IPS-11a (cell line): ENCODE results near the gene AKNA.
"Not testable (repeated sequence)": the region's sequence is repeated elsewhere in the genome, so short reads cannot be mapped to it uniquely, and the experiment has no call there.

Experiments
- H3K4me3 ChIP-seq: one replicate; pipeline ENCODE4 v1.5.1; 2013; ENCODE audit warnings: low read depth, low read length, control low read depth

Gene AKNA

DNA sequence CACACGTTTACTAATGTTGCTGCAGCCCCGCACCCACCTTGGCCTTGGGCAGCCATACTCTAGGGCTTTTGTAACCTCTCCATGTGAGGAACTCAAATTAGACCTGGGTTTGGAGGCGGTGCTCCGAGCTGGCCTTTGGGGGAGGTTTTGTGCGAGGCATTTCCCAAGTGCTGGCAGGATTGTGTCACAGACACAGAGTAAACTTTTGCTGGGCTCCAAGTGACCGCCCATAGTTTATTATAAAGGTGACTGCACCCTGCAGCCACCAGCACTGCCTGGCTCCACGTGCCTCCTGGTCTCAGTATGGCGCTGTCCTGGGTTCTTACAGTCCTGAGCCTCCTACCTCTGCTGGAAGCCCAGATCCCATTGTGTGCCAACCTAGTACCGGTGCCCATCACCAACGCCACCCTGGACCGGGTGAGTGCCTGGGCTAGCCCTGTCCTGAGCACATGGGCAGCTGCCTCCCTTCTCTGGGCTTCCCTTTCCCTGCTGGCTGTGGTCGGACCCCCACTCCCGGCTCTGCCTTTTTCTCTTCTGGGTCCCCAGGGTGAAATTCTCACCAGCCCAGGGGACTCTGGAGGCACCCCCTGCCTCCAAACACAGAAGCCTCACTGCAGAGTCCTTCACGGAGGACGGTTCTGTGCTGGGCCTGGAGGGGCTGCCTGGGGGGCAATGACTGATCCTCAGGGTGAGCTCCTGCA, 64.8 kb downstream of the AKNA start, which contains the start of gene ORM1:
ORM1 (plus strand) TSS at position 268 of the 701 bp plus-strand sequence; CDS start at position 304, 36 bp downstream.
- not testable (repeated sequence) for H3K4me3 ChIP-seq

DNA sequence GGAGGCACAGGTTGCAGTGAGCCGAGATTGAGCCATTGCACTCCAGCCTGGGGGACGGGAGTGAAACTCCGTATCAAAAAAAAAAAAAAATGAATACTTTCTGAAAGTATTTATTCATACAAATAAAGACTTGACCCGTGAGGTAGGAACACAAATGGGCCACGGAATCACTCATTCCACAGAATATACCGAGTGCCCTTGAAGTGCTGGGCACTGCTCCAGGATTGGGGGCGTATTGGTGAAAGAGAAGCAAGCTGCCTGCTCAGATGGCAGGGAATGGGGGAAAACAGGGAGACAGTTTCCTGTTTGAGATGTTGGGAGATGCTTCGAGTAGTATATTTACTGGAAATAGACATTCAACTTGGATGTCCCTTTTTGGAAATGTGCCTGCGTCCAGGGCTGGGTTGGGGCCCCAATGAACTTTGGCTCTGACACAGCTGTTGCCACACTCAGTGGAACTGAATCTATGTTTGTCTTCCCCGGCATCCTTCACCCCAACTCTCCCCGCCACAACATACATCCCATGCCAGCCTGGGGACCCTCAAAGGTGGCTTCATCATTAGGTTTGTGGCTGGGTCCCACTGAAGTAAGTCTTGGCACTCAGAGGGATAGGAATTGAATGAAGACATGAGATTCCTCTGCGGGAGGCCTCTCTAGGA, 65.5 kb downstream of the AKNA start:
- H3K4me3 ChIP-seq, result not testable (repeated sequence)

DNA sequence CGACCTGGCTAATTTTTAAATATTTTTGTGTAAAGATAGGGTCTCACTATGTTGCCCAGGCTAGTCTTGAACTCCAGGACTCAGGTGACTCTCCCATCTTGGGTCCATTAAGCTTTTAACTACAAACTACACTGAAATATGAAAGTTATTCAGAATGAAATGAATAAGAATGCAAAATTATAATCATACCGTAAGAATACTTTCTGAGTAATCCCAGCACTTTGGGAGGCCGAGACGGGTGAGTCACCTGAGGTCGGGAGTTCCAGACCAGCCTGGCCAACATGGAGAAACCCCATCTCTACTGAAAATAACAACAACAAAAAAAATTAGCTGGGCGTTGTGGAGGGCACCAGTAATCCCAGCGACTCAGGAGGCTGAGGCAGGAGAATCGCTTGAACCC, 66.0 kb downstream of the AKNA start:
- no peak overlapping the region for H3K4me3 ChIP-seq

DNA sequence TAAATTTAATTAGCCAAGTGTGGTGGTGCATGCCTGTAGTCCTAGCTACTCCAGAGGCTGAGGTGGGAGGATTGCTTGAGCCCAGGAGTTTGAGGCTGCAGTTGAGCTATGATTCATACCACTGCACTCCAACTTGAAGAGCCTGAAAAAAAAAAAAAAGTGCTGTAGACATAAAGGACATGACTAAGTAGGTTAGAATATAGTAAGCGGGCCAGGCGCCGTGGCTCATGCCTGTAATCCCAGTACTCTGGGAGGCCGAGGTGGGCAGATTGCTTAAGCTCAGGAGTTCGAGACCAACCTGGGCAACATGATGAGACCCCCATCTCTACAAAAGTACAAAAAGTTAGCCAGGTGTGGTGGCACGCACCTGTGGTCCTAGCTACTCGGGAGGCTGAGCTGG, 67.1 kb downstream of the AKNA start:
- H3K4me3 ChIP-seq, result not testable (repeated sequence)

DNA sequence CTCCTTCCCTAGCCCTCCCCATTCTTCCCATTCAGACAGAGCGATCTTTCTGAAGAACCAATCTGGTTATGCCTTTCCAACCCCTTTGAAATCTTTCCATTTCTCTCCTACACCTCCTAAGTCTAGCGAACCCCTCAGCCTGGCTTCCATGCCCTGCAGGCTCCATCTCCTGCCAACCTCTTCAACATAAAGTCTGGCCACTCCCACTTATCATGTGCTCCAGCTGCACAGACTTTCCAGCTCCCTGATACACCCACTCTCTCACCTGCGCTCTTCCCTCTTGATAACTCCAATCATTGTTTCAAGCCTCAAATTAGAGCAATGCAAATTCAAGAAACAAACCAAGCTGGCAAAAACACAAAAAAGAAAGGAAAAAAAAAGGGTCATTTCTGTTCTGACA, 68.6 kb downstream of the AKNA start:
- no peak overlapping the region for H3K4me3 ChIP-seq

DNA sequence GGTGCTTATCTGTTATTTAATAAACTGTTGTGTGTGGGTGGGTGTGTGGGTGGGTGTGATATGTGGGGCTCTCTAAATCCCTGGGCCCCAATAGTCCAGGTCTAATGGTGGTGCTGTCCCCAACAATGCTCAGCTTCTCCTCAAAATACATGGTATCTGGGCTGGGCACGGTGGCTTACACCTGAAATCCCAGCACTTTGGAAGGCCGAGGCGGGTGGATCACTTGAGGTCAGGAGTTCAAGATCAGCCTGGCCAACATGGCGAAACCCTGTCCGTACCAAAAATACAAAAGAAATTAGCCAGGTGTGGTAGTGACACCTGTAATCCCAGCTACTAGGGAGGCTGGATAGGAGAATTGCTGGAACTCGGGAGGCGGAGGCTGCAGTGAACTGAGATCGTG, 69.4 kb downstream of the AKNA start:
- H3K4me3 ChIP-seq, result no peak overlapping the region

DNA sequence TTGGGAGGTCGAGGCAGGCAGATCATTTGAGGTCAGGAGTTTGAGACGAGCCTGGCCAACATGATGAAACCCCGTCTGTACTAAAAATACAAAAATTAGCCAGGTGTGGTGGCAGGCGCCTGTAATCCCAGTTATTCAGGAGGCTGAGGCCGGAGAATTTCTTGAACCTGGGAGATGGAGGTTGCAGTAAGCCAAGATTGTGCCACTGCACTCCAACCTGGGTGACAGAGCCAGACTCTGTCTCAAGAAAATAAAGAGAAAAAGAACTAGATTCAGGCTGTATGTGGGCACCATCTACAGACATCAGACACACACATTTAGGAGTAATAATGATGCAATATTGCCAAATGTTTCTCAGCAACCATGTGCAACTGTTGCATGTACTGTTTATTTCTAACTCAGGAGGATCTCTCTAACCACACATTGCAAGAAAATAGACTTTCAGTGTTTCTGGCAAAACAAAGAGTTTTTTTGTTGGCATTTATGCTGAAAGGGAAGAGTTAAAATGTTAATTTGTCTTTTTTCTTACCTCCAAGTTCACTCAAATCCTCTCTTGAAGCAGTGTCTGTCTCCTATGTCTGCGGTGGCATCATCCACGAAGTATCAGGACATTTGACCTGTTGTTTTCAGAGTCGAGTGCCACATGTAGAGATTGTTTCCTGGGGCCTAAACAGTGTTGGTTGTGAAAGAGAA, 70.0 kb downstream of the AKNA start:
- H3K4me3 ChIP-seq, result no peak overlapping the region

DNA sequence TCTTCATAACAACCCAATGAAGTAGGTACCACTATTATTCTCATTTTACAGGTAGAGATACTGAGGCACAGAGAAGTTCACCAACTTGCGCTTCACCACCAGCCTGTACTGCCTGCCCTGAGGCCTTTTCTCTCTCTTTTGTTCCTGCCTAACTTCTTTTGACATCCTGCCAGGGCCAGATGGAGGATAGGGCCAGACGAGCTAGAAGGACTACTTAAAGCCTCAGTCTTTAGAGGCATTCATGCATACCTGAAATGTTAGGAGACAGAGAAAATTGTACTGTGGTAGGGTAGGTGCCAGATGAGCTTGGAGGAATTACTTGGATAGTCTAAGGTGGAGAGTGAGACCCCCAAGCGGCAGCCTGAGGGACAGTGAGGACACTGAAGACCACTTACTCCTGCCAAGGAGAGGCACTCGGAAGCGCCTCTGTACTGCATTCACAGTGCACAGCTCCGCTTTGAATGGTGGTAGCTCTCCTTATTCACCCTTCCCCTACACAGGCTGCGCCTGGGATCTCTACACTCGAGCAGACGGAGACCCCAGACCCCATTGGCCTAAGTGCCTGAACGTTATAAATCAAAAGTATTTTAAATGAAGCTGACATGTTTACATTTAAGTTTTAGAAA, 71.1 kb downstream of the AKNA start:
- H3K4me3 ChIP-seq, result no peak overlapping the region

DNA sequence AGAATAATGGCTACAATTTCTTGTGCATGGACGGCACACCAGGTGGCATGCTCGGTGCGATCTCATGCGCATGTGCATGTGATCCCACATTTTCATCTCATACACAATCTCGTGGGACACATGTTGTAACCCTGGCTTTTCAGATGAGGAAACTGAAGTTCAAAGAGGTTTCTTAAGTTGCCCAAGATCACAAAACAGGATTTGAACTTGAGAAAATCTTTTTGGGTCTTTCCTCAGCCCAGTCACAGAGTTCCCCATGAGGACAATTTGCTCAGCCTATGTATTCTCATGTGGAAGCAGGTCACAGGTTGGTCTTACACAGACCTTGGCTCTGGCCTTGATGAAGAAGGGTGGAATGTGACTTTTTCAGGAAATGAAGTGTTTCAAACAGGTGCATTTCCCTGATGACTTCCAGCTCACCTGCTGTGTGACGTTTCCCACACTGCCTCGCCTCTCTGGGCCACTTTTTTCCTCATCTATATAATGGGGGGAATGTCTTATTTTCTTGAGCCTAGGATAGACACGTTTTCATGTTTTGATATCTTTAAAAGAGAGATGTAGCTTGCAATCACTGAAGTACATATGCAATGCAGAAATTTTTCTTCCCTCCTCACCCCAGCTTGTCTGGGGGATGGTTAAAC, 71.9 kb downstream of the AKNA start:
- H3K4me3 ChIP-seq, result no peak overlapping the region

DNA sequence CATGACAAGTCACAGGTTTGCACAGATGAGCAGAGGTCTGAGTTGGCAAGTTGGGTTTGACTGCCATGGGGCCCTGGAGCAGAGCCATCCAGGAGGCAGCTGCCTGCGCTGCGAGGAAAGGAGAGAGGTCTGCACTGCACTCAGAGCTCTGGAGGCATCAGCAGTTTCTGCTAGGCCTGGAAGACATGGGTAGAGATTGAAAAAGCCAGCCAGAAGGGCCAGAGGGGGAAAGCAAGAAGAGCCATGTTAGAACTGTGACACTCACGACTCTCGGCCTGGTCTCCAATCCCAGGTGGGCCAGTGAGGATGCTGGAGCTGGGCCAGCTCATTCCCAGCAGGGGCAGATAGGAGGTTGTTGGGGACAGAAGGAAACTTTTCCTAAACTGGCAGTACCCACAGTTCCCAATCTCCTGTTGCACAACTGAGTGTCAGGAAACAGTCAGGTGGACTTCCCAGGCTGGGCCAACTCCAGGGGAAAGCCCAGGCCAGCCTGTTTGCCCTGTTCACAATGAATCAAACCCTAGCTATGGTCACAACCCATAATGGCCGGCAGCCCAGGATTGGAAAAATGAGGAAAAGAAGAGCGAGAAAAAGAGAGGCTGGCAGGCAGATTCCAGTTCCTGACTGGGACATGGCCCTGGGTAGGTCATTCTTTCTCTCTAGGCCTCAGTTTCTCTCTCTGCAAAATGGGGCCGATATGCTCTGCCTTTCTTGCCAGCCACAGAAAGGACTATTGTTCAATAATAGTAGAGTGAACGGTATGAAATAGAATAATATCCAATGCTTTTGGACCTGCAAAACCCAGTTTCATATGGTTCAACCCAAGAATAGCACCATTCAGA, 72.7 kb downstream of the AKNA start:
- no peak overlapping the region for H3K4me3 ChIP-seq

DNA sequence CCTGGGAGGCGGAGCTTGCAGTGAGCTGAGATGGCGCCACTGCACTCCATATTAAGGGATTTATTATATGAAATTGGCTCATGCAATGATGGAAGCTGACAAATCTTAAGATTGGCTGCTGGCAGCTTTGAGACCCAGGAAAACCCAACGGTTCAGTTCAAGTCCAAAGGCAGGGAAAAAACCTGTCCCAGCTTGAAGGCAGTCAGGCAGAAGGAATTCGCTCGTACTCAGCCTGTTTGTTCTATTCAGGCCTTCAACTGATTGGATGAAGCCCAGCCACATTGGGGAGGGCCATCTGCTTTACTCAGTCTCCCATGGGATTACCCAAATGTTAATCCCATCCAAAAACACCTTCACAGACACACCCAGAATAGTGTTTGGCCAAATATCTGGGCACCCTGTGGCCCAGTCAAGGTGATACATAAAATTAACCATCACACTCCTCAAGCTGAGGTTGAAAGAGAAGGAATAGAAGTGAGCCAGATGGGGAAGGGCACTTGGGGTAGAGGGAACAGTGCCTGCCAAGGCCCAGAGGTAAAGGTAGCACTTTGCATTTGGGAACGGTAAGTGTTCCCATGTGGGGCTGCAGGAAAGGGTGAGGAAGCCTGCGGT, 73.4 kb downstream of the AKNA start:
- H3K4me3 ChIP-seq, result no peak overlapping the region

DNA sequence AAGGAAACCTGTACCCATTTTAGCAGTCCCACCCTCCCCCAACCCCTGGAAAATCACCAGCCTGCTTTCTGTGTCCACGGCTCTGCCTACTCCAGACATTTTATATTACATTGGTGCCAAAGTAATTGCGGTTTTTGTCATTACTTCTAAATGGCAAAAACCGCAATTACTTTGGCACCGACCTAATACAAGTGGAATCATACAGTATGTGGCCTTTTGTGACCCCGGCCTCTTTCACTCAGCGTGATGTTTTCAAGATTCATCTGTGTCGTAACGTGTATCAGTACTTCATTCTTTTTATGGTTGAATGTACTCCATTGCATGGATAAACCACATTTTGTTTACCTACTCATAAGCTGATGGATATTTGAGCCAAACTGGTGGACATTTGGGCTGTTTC, 74.6 kb downstream of the AKNA start:
- H3K4me3 ChIP-seq, result no peak overlapping the region

DNA sequence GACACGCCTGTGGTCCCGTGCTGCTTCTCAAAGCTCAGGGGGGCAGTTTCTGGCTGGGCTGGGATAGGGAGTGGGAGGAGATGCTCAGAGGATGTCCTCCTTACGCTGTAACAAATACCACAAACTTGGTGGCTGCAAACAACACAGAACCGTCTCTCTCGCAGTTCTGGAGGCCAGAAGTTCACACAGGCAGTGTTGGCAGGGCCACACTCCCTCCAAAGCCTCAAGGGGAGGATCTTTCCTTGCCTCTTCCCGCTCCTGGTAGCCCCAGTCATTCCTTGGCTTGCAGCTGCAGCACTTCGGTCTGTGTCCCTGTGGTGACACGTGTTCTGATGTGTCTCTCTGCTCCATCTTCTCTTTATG, 75.3 kb downstream of the AKNA start:
- no peak overlapping the region for H3K4me3 ChIP-seq

DNA sequence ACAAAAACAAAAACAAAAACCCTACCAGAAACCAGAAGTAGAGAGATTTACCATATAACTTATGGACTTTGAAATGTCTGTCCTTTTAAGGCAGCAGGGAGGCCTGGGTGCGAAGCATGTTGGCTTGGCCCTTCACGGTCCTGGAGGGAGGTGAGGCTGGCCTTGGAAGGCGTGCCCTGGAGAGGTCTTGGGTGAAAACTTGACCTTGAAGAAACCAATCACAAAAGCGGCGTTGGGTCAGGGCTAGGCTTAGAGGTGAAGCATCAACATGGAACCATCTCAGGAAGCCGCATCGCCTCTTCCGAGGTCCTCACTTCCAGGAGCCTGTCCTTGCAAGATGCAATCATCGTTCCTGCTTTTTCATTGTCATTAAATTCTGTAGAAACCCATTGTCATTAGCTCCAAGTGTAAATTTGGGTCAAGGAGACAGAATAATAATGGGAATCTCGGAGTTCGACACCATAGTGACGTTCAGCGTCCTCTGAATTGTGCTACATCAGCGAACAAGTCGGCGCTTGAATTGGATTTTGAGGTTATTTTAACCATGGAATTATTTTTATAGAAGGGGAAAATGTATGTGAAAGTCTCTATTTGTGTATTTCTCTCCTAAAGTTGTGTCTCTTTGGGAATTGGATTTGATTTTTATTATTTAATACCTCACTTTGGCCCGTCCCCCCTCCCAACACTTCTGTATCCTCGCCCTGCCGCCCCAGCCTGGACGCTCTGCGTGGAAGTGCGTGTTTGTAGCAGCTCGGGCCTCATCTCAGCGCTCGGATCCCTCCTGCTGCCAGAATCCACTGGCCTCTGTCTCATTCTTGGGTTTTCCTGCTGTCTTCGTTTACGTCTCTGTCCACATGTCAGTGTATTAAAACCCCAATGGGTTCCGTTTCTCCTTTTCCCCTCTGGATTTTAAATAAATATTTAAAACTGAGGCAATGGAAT, 75.9 kb downstream of the AKNA start:
- H3K4me3 ChIP-seq, result no peak overlapping the region

DNA sequence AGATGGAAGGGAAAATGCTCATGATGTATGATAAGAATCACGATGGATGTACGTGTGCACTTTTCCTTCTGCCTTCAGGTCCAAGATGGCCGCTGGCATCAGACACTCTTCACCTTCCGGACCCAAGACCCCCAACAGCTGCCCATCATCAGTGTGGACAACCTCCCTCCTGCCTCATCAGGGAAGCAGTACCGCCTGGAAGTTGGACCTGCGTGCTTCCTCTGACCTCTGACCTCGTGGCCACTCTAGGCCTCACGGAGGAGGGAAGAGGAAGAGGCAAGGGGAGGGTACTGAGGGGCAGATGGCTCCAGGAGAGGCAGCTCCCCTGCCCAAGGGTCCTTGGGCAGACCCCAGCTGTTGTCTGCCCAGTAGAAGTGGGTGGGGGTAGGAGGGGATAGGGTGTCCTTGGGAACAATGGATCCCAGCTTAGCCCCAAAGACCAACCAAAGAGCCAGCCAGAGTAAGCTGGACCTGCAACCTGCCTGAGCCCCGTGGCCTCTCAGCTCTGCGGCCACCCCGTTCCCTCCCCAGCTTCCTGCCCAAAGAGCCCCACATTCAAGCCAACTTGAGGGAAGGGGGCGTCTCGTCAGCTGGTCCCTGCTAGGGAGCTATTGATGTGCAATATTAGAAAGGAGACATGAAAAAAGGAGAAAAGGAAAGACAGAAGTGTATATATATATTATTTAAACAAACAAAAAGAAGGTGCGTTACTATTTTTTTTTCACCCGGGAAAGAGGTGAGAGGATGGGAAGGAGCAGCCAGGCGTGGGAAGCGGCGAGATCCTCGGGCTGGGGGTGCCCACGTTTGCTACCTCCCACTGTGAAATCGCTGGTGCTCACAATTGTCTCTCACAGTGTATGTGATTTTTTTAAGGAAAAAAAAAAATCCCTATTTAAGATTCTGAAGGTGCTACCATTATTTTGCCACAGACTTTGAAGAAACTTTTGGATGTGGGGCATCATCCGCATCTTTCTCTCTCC, 77.0 kb downstream of the AKNA start:
- no peak overlapping the region for H3K4me3 ChIP-seq

DNA sequence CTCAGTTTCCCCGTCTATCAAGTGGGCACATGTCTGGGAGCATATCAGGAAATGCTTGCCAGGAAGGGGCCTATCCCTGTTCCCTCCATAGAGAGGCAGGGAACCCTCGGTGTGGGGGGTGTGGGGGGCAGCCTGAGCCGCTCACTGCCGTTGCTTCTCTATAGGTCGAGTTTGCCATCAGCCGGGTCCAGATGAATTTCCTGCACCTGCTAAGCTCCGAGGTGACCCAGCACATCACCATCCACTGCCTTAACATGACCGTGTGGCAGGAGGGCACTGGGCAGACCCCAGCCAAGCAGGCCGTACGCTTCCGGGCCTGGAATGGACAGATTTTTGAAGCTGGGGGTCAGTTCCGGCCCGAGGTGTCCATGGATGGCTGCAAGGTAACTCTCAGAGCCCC, 78.7 kb downstream of the AKNA start:
- H3K4me3 ChIP-seq, result no peak overlapping the region

DNA sequence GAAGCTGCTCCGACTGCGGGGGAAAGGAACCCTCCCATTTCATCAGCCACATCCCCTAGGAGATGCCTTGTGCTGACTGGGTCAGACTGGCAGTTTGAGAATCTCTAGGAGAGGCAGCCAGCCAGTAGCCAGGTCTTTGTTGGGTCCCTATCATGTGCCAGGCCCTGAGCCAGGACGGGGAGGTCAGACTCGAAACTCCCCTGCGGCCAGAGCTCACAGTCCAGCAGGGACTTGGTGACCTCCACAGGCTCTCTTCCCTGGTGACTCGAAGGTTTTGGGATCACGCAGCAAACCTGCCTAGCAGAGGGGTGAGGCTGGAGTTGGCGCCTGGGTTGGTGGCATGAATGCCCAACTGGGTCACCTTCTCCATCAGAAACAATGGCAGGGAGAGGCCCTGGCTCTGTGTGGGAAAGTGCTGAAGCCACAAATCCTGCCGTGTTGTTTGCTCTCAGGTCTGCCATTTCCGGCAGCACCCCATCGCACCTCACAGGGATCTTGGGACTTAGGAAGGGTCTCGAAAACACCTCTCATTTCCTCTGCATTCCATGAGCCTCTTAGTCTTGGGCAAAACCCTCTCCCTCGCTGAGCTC, 79.3 kb downstream of the AKNA start:
- H3K4me3 ChIP-seq, result no peak overlapping the region
